Stimulated activated effector memory CD8-positive, alpha-beta T cell treated with anti-CD3 and anti-CD28 coated beads, Interleukin-12 subunit alpha, Interleukin-12 subunit beta, amount 100 ng/mL, for 72 hours (primary cell): ENCODE data around the gene ADAM23.

Experiments used
- ATAC-seq: fragments of 150-1000 bp; cut with Tn5 transposase; 2 replicates; pipeline ENCODE4 v1.10.0; 2021
- DNase-seq, 2 donors: peaks; one replicate each; pipeline ENCODE4 v3.0.0; 2021 to 2022; ENCODE audit warnings: low spot score in 2 of 2
- H3K27ac Mint-ChIP-seq: one replicate; pipeline ENCODE4 v1.8.0; 2022; ENCODE audit warnings: mild to moderate bottlenecking, mixed read lengths
- H3K36me3 Mint-ChIP-seq: one replicate; pipeline ENCODE4 v1.8.0; 2022; ENCODE audit warnings: mild to moderate bottlenecking, mixed read lengths
- H3K4me1 Mint-ChIP-seq: one replicate; pipeline ENCODE4 v1.8.0; 2022; ENCODE audit warnings: mixed read lengths
- H3K4me3 Mint-ChIP-seq: one replicate; pipeline ENCODE4 v1.8.0; 2022; ENCODE audit warnings: mild to moderate bottlenecking, mixed read lengths
- H3K9me3 Mint-ChIP-seq: one replicate; pipeline ENCODE4 v1.8.0; 2022; ENCODE audit warnings: mixed read lengths

The ADAM23 gene

DNA sequence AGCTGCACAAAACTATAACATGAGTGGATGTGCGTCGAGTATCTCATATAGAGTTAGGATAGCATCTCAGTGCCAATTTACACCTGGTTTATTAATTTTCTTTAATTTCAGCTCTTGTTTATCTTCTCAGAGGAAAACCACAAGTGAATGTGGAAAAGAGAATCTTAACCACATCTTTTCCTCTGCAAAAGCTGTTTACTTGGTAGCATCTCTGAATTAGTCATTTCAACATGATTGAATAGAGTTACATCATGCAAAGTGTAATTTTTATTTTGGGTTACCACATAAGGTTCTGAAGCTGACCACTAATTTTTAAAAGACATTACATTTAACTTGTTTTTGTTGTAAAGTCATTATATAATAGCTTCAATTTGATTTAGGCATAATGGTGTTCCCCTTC is 115.2 kb downstream of the ADAM23 start:
- no peaks in the 10 kb centered on the region for H3K4me1 Mint-ChIP-seq
- H3K27ac Mint-ChIP-seq: no peak overlapping the region
- H3K4me3 Mint-ChIP-seq: no peak overlapping the region
- H3K36me3 Mint-ChIP-seq: no peaks in the 10 kb centered on the region
- ATAC-seq (no peak), DNase-seq (no peak)
- H3K9me3 Mint-ChIP-seq: no peaks in the 10 kb centered on the region

DNA sequence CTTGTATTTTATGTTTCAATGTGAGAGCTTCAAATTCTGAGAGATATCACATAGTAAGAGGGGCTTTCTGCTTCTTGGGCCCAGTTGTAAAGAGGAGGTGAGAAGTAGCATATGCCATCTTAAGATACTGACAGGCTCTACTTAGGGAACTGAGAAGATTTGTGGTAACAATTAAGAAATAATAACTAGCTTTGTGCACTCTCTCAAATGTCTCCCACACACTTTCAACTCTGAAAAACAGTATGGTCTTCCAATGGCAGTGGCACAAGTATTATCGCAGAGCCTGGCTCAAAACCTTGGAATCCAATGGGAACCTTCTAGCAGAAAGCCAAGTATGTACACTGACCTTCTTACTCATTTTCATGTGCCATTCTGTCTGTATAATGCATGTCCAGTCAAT is 118.6 kb downstream of the ADAM23 start:
- no peak overlapping the region for H3K4me3 Mint-ChIP-seq
- H3K9me3 Mint-ChIP-seq: no peaks in the 10 kb centered on the region
- ATAC-seq: no peak
- H3K4me1 Mint-ChIP-seq: no peaks in the 10 kb centered on the region
- no peak for DNase-seq
- H3K27ac Mint-ChIP-seq: no peak overlapping the region
- no peaks in the 10 kb centered on the region for H3K36me3 Mint-ChIP-seq

DNA sequence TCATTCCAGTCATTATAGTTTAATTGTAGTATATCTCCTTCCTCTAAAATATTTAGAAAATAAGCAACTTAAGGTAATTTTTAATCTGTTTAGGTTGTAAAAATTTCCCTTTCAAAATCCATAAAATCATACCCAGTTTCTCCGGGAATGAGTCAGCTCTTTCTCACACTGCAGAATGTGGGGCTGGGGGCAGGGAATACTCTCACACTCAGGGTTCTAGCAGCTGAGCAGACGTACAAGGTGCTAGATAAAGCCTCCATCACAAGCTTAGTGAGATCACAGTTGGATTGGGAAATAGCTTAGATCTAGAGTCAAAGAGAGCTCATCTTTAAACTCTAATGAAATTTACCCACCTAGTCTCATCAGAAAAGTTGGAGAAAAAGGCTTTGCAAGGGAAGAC is 119.0 kb downstream of the ADAM23 start:
- Mint-ChIP-seq H3K27ac (no peak overlapping the region), H3K9me3 (no peaks in the 10 kb centered on the region), H3K4me3 (no peak overlapping the region), H3K4me1 (no peaks in the 10 kb centered on the region), H3K36me3 (no peaks in the 10 kb centered on the region)
- DNase-seq (no peak), ATAC-seq (no peak)

- DNase-seq (no peak), ATAC-seq (no peak)
- Mint-ChIP-seq H3K27ac (no peak overlapping the region), H3K4me1 (no peaks in the 10 kb centered on the region), H3K9me3 (no peaks in the 10 kb centered on the region), H3K4me3 (no peak overlapping the region), H3K36me3 (no peaks in the 10 kb centered on the region)
These were observed 120.0 kb downstream of the ADAM23 start for GRCh38 chr2:206563374-206563773.

DNA sequence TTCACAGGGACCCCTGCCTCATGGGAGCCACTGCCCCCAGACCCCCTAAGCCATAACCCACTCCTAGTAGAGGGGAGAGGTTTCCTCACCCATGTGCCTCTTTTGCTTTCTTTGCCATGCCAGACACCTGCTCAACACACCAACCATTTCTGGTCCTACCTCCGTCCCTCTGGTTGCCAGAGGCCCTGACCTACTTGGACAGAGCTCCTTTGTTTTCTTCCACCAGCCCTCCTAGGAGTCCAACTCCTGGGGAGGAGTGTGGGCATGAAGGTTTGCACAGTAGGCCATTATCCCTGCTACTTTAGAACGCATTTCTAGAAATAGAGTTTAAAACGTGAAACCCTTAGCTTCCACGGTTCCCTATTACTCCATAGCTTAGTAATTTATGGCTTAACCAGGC is 122.3 kb downstream of the ADAM23 start:
- Mint-ChIP-seq H3K4me3 (no peak overlapping the region), H3K27ac (no peak overlapping the region), H3K36me3 (no peaks in the 10 kb centered on the region), H3K9me3 (no peaks in the 10 kb centered on the region), H3K4me1 (no peaks in the 10 kb centered on the region)
- DNase-seq: no peak
- no peak for ATAC-seq

DNA sequence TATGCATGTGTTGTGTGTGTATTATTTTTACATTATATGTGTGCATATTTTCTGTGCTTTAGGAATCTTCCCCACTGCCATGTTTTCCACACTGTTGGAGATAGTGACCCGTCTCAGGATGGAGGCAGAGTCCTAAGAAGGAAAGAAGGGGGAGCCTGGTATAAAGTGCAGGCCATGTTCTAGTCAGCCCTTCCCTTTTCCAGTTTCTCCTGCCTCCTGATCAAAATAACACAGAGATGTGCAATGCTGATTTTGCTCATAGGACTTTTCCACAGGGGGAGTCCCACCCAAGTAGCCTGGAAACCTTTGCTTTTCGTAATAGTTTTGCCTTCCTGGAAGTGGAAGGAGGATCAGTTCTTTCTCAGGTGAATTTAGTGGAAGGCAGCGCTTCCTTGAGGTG is 126.1 kb downstream of the ADAM23 start:
- Mint-ChIP-seq H3K4me3 (no peak overlapping the region), H3K9me3 (no peaks in the 10 kb centered on the region), H3K27ac (no peak overlapping the region), H3K4me1 (no peaks in the 10 kb centered on the region), H3K36me3 (no peaks in the 10 kb centered on the region)
- ATAC-seq: no peak
- DNase-seq: no peak

- no peak overlapping the region for H3K4me3 Mint-ChIP-seq
- DNase-seq (no peak), ATAC-seq (no peak)
- H3K36me3 Mint-ChIP-seq: no peaks in the 10 kb centered on the region
- no peaks in the 10 kb centered on the region for H3K9me3 Mint-ChIP-seq
- no peaks in the 10 kb centered on the region for H3K4me1 Mint-ChIP-seq
- no peak overlapping the region for H3K27ac Mint-ChIP-seq
These were observed 126.9 kb downstream of the ADAM23 start for GRCh38 chr2:206570199-206570598.

- H3K4me1 Mint-ChIP-seq: no peaks in the 10 kb centered on the region
- no peak overlapping the region for H3K27ac Mint-ChIP-seq
- H3K9me3 Mint-ChIP-seq: no peaks in the 10 kb centered on the region
- H3K36me3 Mint-ChIP-seq: no peaks in the 10 kb centered on the region
- no peak for ATAC-seq
- DNase-seq: no peak
- no peak overlapping the region for H3K4me3 Mint-ChIP-seq
These were observed 129.4 kb downstream of the ADAM23 start for GRCh38 chr2:206572725-206573124.

- no peak overlapping the region for H3K27ac Mint-ChIP-seq
- no peaks in the 10 kb centered on the region for H3K4me1 Mint-ChIP-seq
- no peaks in the 10 kb centered on the region for H3K36me3 Mint-ChIP-seq
- H3K4me3 Mint-ChIP-seq: no peak overlapping the region
- ATAC-seq (no peak), DNase-seq (no peak)
- H3K9me3 Mint-ChIP-seq: no peaks in the 10 kb centered on the region
These were observed 130.5 kb downstream of the ADAM23 start for GRCh38 chr2:206573793-206574192.

DNA sequence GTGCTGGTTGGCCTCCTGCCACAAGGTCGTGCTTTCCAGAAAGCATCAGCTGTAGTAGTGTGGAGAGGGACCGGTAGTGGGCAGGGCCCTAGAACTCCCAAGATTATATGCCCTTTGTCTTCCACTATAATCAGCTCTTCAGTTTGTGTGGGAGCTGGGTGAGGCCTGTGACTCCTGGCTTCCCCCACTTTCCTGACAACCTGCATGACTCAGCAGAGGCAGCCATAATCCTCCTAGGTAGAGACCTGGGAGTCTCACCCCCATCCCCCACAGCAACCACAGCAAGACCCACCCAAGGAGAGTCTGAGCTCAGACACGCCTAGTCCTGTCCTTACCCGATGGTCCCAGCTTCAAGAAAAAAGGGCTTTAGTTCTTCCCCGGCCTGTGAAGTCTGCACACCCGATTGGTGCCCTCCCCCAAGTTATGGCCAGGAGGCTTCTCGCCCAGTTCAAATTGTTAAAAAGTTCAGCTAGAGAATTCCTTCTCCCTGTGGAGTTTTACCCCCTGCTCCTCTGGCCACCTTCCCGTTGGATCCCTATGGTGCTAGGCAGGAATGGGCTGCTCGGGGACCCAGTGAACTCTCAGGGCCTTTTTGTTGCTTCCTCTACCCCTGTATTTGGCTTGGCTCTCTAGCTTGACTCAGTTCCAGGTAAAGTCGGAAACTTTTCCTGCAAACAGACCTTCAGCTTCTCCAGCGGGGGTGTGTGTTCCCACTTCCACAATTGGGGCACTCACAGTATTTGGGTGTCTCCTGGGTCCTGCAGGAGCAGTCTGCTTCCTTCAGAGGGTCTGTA is 141.2 kb downstream of the ADAM23 start:
- H3K4me3 Mint-ChIP-seq: no peak overlapping the region
- H3K36me3 Mint-ChIP-seq: no peaks in the 10 kb centered on the region
- H3K27ac Mint-ChIP-seq: no peak overlapping the region
- ATAC-seq (no peak), DNase-seq (no peak)
- no peaks in the 10 kb centered on the region for H3K4me1 Mint-ChIP-seq
- peaks cover 3% of the 10 kb centered on the region for H3K9me3 Mint-ChIP-seq

GRCh38 chr2:206585335-206585734 is 142.0 kb downstream of the ADAM23 start:
- Mint-ChIP-seq H3K36me3 (no peaks in the 10 kb centered on the region), H3K4me3 (no peak overlapping the region), H3K9me3 (no peaks in the 10 kb centered on the region), H3K27ac (no peak overlapping the region), H3K4me1 (no peaks in the 10 kb centered on the region)
- DNase-seq (no peak), ATAC-seq (no peak)

- Mint-ChIP-seq H3K9me3 (no peaks in the 10 kb centered on the region), H3K4me3 (no peak overlapping the region), H3K4me1 (no peaks in the 10 kb centered on the region), H3K36me3 (no peaks in the 10 kb centered on the region), H3K27ac (no peak overlapping the region)
- no peak for ATAC-seq
- DNase-seq: no peak
These were observed 143.3 kb downstream of the ADAM23 start for GRCh38 chr2:206586609-206587008.

- H3K36me3 Mint-ChIP-seq: no peaks in the 10 kb centered on the region
- H3K4me3 Mint-ChIP-seq: no peak overlapping the region
- H3K4me1 Mint-ChIP-seq: no peaks in the 10 kb centered on the region
- ATAC-seq: no peak
- H3K27ac Mint-ChIP-seq: no peak overlapping the region
- no peaks in the 10 kb centered on the region for H3K9me3 Mint-ChIP-seq
- DNase-seq: no peak
These were observed 154.4 kb downstream of the ADAM23 start for GRCh38 chr2:206597717-206598218.

GRCh38 chr2:206603243-206603642 is 159.9 kb downstream of the ADAM23 start:
- no peak for DNase-seq
- Mint-ChIP-seq H3K36me3 (no peaks in the 10 kb centered on the region), H3K27ac (no peak overlapping the region), H3K4me3 (no peak overlapping the region), H3K4me1 (no peaks in the 10 kb centered on the region), H3K9me3 (no peaks in the 10 kb centered on the region)
- no peak for ATAC-seq

GRCh38 chr2:206610451-206610850 is 167.1 kb downstream of the ADAM23 start:
- no peaks in the 10 kb centered on the region for H3K4me1 Mint-ChIP-seq
- ATAC-seq: no peak
- no peak for DNase-seq
- no peaks in the 10 kb centered on the region for H3K9me3 Mint-ChIP-seq
- H3K4me3 Mint-ChIP-seq: no peak overlapping the region
- H3K36me3 Mint-ChIP-seq: no peaks in the 10 kb centered on the region
- no peak overlapping the region for H3K27ac Mint-ChIP-seq

- no peak overlapping the region for H3K4me3 Mint-ChIP-seq
- ATAC-seq: no peak
- no peaks in the 10 kb centered on the region for H3K9me3 Mint-ChIP-seq
- no peak overlapping the region for H3K27ac Mint-ChIP-seq
- no peaks in the 10 kb centered on the region for H3K36me3 Mint-ChIP-seq
- no peak for DNase-seq
- H3K4me1 Mint-ChIP-seq: no peaks in the 10 kb centered on the region
These were observed 167.9 kb downstream of the ADAM23 start for GRCh38 chr2:206611191-206611590.
